Hematopoietic multipotent progenitor cell treated with erythropoietin and hydrocortisone succinate and interleukin-3 and kit ligand, for 6 days (in vitro differentiated cells): ENCODE measurements around the gene LPP.

Experiments used
- DNase-seq: peaks from one replicate; pipeline ENCODE4 v3.0.0-alpha.2; 2015

Gene LPP

GRCh38 chr3:188446766-188447165, 292.8 kb downstream of the LPP start:
- no peak for DNase-seq

- no peak for DNase-seq
Measured at GRCh38 chr3:188448813-188449212, 294.9 kb downstream of the LPP start.

- DNase-seq: no peak
Measured at GRCh38 chr3:188449421-188449820, 295.5 kb downstream of the LPP start.

GRCh38 chr3:188452158-188452772, 298.3 kb downstream of the LPP start:
- DNase-seq: no peak

GRCh38 chr3:188453431-188454384, 299.8 kb downstream of the LPP start:
- no peak for DNase-seq

GRCh38 chr3:188455748-188456147, 301.8 kb downstream of the LPP start:
- DNase-seq: no peak

- DNase-seq: no peak
Measured at GRCh38 chr3:188458756-188459155, 304.8 kb downstream of the LPP start.

GRCh38 chr3:188465311-188465710, 311.4 kb downstream of the LPP start:
- no peak for DNase-seq

GRCh38 chr3:188468196-188468595, 314.2 kb downstream of the LPP start:
- DNase-seq: no peak

- no peak for DNase-seq
Measured at GRCh38 chr3:188468662-188469061, 314.7 kb downstream of the LPP start.

- no peak for DNase-seq
Measured at GRCh38 chr3:188469228-188469885, 315.4 kb downstream of the LPP start.

GRCh38 chr3:188470508-188471130, 316.7 kb downstream of the LPP start:
- DNase-seq: no peak

GRCh38 chr3:188471723-188472122, 317.8 kb downstream of the LPP start:
- DNase-seq: no peak

- no peak for DNase-seq
Measured at GRCh38 chr3:188472336-188472735, 318.4 kb downstream of the LPP start.

- DNase-seq: no peak
Measured at GRCh38 chr3:188473045-188473444, 319.1 kb downstream of the LPP start.

GRCh38 chr3:188473591-188474288, 319.8 kb downstream of the LPP start:
- DNase-seq: no peak

GRCh38 chr3:188476935-188477334, 323.0 kb downstream of the LPP start:
- no peak for DNase-seq

GRCh38 chr3:188480011-188480410, 326.1 kb downstream of the LPP start:
- no peak for DNase-seq

- DNase-seq: no peak
Measured at GRCh38 chr3:188482929-188483328, 329.0 kb downstream of the LPP start.

- no peak for DNase-seq
Measured at GRCh38 chr3:188486126-188486525, 332.2 kb downstream of the LPP start.

- no peak for DNase-seq
Measured at GRCh38 chr3:188486952-188487351, 333.0 kb downstream of the LPP start.

GRCh38 chr3:188487652-188488051, 333.7 kb downstream of the LPP start:
- no peak for DNase-seq

GRCh38 chr3:188488801-188489200, 334.8 kb downstream of the LPP start:
- DNase-seq: peak; percentile 8
